Stimulated activated CD4-positive, alpha-beta T cell treated with anti-CD3 and anti-CD28 coated beads, TNF-alpha, amount 100 ng/mL, for 48 hours (primary cell): ENCODE measurements around the gene CCDC13.

Experiments used
- DNase-seq, 3 donors: peaks; one replicate each; pipeline ENCODE4 v3.0.0-alpha.2; 2020; ENCODE audit warnings: low read depth in 3 of 3

The CCDC13 gene

DNA sequence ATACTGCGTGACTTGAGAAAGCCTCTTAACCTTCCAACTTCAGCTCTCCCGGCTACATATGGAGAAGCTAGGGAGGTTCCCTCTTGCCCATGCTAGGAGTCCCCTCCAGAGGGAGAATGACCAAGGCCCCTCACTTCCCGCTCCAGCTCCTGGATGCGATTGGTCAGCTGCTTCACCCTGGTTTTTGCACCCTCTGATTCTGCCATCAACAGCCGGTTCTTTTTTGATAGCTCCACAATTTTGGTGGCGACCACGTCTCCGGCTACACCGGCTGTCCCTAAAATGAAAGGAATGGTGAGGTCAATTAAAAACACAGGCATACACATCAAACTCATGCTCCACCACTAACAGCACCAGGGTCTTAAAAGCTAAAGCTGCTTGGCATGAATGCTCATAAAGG is 20.6 kb downstream of the CCDC13 start:
- DNase-seq = no peak

DNA sequence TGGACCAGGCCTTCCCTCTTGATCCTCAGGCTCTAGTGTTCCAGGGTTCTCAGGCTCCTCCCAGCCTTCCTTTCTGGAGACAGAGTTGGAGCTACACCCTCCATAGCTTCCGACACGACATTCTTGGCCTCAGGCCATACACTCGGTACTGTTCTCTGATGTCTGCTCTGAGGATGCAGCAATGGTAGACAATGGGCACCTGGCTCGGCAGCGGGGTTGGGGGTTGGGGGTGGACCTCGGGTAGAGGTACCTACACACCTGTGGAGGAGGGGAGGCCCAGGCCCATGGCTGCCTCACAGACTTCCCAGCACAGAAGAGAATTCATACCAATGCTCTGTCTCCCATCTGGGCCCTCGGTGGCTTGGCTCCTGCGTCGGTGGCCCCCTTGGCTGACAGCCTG is 21.4 kb downstream of the CCDC13 start:
- no peak for DNase-seq

- DNase-seq = no peak
Measured at GRCh38 chr3:42750834-42751233, 22.2 kb downstream of the CCDC13 start.

- DNase-seq = no peak
Measured at GRCh38 chr3:42749753-42750231, 23.3 kb downstream of the CCDC13 start.

DNA sequence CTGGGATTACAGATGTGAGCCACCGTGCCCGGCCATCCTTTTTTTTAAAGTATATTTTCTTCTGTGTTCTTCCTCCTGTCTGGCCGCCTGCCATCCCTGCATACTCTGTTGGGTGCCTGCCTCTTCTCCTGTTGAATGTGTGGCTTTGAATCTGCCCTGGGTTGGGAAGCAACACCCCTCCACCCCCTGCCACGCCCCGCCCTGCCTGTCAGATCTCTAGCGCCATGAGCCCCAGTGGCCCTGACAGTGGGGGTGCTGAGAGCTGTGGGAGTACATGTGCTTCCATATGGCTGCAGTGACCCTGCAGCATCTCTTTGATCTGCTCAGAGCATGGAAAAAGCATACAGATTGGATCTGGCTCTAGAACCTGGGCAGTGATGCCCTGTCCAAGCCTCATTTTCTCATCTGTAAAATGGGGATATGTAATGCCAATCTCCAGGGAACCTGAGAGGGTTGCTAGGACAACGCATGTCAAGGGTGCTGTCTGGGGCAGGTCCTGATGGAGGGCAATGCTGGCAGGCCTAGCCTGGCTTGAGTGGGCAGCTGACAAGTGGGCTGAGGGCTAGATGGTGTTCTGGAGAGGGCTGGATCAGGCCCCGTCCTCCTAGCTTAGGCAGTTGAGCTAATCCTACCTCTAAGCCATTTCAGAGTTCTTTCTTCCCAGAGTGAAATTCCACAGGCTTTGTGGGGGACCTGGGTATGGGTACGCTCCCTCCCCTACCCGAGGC is 23.9 kb downstream of the CCDC13 start:
- no peak for DNase-seq

DNA sequence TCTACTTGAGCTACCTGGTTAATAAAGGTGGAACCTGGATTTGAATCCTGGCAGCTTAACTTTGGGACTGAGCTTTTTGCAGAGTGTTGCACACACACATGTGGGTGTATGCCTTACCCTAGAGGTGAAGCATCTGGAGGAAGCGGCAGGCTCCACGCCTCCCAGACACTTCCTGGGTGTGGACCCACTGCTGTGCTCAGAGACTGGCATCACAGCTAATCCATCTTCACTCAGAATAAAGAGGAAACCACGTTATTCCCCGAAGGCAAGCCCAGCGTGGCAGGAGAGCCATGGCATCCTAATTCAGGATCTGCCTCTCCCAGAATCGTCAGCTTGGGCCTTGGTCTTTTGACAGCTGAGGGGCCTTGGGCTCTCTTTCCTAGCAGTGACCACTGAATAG is 25.5 kb downstream of the CCDC13 start:
- DNase-seq = no peak

- no peak for DNase-seq
Measured at GRCh38 chr3:42746455-42747450, 26.3 kb downstream of the CCDC13 start.

GRCh38 chr3:42745776-42746454 is 27.1 kb downstream of the CCDC13 start:
- DNase-seq = no peak

- no peak for DNase-seq
Measured at GRCh38 chr3:42745291-42745745, 27.7 kb downstream of the CCDC13 start.

DNA sequence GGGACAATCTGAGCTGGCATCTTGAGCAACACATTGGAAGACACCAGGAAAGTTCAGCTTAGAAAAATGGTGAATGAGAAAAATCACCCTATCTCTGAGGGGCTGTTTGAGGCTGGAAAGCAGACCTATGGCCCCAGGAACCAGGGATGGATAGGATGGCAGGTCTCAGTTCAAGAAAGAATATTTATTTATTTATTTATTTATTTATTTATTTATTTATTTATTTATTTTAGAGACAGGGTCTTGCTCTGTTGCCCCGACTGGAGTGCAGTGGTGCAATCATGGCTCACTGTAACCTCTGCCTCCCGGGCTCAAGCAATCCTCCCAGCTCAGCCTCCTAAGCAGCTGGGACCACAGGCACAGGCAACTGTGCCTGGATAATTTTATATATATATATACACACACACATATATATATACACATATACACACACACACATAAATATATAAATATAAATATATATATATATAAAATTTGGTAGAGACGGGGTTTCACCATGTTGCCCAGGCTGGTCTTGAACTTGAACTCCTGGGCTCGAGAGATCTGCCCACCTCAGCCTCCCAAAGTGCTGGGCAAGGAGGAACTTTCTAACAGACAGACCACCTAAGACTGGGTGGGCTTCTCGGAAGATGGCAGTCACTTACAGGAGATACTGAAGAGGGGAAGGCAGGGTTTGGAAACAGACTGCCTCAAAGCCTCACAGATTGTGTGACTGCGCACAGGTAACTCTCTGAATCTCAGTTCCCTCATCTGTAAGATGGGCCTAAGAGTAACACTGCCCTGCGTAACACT is 29.7 kb downstream of the CCDC13 start:
- no peak for DNase-seq

DNA sequence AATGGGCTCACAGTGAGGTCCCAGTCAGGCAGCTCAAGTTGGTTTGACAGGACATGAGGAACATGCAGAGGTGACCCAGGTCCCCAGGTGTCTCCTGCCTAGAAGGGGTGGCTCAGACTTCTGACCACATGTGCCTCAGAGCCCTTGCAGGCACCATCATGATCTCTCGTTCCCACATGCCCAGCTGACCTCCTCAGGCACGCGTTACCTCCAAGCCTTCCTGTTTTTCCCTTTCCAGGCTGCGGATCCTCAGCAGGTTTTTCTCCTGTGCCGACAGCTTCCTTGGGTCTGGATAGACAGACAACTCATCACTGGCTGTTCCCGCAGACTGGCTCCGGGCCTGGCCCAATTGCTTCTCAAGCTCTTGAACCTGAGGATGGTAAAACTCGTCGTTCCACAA is 30.4 kb downstream of the CCDC13 start:
- no peak for DNase-seq

- DNase-seq = no peak
Measured at GRCh38 chr3:42742259-42742658, 30.8 kb downstream of the CCDC13 start.

DNA sequence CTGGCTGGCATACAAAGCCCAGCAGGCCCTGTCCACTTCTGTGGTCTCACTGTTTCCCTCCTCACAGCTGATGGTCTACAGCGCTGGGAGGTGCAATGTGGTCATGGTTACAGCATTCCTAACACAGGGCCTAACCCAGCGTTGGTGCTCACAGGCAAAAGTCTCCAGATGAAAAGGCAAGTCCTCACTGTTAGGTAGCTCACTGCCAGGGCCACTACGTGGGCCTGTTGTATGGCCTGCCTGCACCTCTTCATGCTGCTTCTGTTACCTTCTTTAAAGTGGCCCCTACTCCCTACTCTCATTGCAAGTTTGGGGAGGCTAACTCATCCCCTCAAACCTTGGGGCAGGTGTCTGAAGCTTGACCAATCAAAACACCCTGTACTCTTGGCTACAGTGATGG is 31.3 kb downstream of the CCDC13 start:
- DNase-seq = no peak

- no peak for DNase-seq
Measured at GRCh38 chr3:42739401-42740158, 33.5 kb downstream of the CCDC13 start.

DNA sequence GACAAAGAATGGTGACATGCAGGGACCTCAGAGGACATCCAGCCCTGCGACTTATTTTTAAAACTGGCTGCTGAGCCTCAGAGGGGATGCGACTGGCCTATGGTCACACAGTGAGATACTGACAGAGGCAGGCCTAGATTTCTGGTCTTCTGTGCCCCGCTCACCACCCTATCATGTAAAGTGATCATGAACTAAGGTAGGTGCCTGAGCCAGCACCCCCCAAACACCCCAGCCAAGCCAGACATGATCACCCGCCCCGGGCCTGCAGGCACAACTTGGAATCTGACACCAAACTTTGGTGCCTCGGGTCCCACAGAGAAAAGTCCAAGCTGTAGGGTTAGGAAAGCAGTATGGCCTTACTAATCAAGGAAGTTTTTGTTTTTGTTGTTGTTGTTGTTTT is 36.5 kb downstream of the CCDC13 start:
- DNase-seq = no peak

GRCh38 chr3:42736081-42736480 is 37.0 kb downstream of the CCDC13 start:
- no peak for DNase-seq

GRCh38 chr3:42735615-42736014 is 37.4 kb downstream of the CCDC13 start:
- DNase-seq = no peak

DNA sequence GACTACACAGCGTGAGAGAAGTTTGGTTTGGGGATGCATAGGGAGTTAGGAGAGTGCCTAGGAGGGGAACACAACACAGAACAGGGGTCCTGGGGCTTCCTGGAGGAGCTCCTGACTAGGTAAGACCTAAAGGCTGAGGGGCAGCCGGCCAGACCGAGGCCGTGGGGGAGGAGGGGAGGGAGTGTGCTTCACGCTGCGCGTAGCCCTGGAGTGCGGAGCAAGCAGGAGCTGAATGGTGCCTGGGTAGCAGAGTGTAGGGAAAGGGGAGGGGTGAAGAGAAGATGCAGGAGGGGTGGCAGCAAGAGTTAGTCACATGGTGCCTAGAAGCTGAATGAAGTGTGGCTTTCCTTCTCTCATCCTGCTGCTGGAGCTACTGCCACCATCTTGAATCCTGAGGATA is 38.0 kb downstream of the CCDC13 start:
- DNase-seq = no peak

DNA sequence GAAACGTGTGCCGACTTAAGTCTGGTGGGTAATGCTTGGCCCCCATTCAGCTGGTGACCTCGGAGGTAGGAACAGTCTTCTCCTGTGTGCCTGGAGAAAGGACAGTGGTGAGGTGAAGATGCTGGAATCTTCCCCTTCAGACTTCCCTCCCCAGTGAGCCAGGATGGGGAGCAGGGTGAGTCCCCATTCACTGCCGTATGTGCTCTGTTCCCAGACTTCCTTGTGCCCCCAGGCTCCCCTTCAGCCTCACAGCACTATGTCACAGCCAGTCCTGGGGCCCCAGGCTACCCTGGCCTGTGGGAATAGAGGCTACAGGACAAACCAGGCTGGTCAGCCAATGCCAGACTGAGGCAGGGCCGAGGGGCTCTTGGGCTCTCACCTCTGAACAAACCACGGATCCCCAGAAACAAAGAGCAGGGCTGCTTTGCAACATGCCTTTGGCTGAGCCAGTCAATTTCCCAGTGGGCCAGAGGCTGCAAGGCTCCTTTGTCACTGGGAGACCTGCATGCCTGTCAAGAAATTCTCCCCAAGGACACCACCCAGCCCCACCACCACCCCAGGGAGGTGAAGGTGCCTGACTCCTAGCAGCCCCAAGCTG is 38.7 kb downstream of the CCDC13 start:
- DNase-seq = no peak
